Caco-2 (cell line): ENCODE data around the gene UGT1A3. TPM values are rescaled to one million over a fixed set of nuclear protein-coding genes. Genes with fewer than 3 reads are reported as not detected.

Source experiments
- BruUV-seq: library from RNA; stranded (reverse); fragments of 400-500 nt; replicated peaks from 2 replicates; lab custom pipeline; 2021; lab: Mats Ljungman, UMichigan
- CTCF ChIA-PET: fragments of 300-600 bp; sonication (Branson Sonifier 250); formaldehyde crosslinking; loops from one replicate; lab custom pipeline; 2022; ENCODE audit warnings: antibody characterized with exemption; lab: Charles Lee
- POLR2A ChIA-PET: fragments of 300-600 bp; sonication (Branson Sonifier 250); formaldehyde crosslinking; loops from one replicate; lab custom pipeline; 2022; ENCODE audit warnings: antibody characterized with exemption; lab: Charles Lee
- DNase-seq, 2 experiments: peaks; one replicate each; pipeline versions ENCODE4 v3.0.0 to v3.0.0-alpha.2; 2020 to 2022
- H3K27me3 ChIP-seq: replicated peaks from 2 replicates; pipeline ENCODE4 v1.6.0; 2011; ENCODE audit warnings: low read length; ENCODE audit not compliant: control insufficient read depth, insufficient read depth
- H3K36me3 ChIP-seq: 2 replicates; pipeline ENCODE4 v1.5.1; 2011; ENCODE audit warnings: low read length; ENCODE audit not compliant: control insufficient read depth, insufficient read depth
- H3K4me1 ChIP-seq: fragments of 250-450 bp; sonication (Bioruptor Pico); 2 replicates; pipeline ENCODE4 v1.5.1; 2020; ENCODE audit warnings: mild to moderate bottlenecking
- H3K4me3 ChIP-seq: 2 replicates; pipeline ENCODE4 v1.5.1; 2011; ENCODE audit warnings: low read depth, mild to moderate bottlenecking, control low read depth, low read length
- H3K9me3 ChIP-seq: fragments of 250-450 bp; sonication (Bioruptor Pico); 2 replicates; pipeline ENCODE4 v1.5.1; 2020; ENCODE audit warnings: mild to moderate bottlenecking, moderate library complexity
- H3K27ac Mint-ChIP-seq: one replicate; pipeline ENCODE4 v1.8.0; 2022; ENCODE audit warnings: mixed read lengths; ENCODE audit not compliant: unreplicated experiment
- H3K27me3 Mint-ChIP-seq: one replicate; pipeline ENCODE4 v1.8.0; 2022; ENCODE audit warnings: mixed read lengths; ENCODE audit not compliant: insufficient read depth, unreplicated experiment
- H3K36me3 Mint-ChIP-seq: one replicate; pipeline ENCODE4 v1.8.0; 2022; ENCODE audit warnings: mild to moderate bottlenecking, mixed read lengths; ENCODE audit not compliant: insufficient read depth, unreplicated experiment
- H3K4me1 Mint-ChIP-seq: one replicate; pipeline ENCODE4 v1.8.0; 2022; ENCODE audit warnings: low read depth, mixed read lengths; ENCODE audit not compliant: unreplicated experiment
- H3K4me3 Mint-ChIP-seq: one replicate; pipeline ENCODE4 v1.8.0; 2022; ENCODE audit warnings: mild to moderate bottlenecking, moderate library complexity, mixed read lengths; ENCODE audit not compliant: unreplicated experiment
- H3K9me3 Mint-ChIP-seq: one replicate; pipeline ENCODE4 v1.8.0; 2022; ENCODE audit warnings: mixed read lengths; ENCODE audit not compliant: unreplicated experiment
- intact Hi-C: fragments of 100-400 bp; cut with micrococcal nuclease; formaldehyde crosslinking; loops from one replicate; pipeline ENCODE4 v1.10.0; 2022; ENCODE audit not compliant: unreplicated experiment
- total RNA-seq: library from RNA; stranded (reverse); gene quantifications from 2 replicates; pipeline ENCODE4 v1.2.3, GENCODE V29; 2022
- TF ChIP-seq, protein P1 (sequence below), 2 experiments: fragments of 200-600 bp in 1 of 2; IDR thresholded peaks; 1 replicate in 1 of 2; 2 replicates in 1 of 2; pipeline versions ENCODE4 v1.5.1 to v1.8.0; 2011 to 2022; ENCODE audit warnings: antibody characterized with exemption in 1 of 2, control low read depth in 1 of 2, inconsistent platforms in 1 of 2, low read depth in 1 of 2, low read length in 1 of 2, mild to moderate bottlenecking in 1 of 2, moderate library complexity in 1 of 2; ENCODE audit not compliant: insufficient read depth in 1 of 2, severe bottlenecking in 1 of 2, unreplicated experiment in 1 of 2

Gene UGT1A3
- total RNA-seq, 1 experiment from 2014 or later, result 0.64 TPM

DNA sequence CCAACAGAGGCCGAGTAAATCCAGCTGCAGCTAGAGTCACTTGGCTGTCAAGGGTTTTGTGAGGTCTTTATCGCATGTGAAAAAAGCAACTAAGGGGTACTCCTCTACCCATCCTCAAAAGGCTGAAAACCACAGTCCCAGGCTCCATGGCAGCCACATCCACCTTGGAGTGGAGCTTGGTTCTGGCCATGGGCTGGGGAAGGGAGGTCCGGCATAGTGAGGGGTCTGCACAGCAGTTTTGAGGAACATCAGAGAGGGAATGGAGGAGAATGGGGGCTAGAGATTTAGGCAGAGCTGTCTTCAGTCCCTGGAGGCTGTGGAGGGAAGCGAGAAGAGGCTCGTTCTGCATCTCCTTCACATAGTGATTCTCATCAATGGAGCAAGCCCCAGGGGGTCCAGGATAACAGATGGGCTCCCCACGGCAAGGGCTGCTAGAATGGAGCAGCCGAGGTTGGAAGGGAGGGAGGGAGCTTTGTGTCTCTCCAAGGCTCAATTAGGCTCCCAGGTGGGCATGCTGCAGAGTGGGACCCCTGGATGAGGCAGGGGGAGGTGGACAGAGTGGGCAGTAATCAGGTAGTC, 70.3 kb downstream of the UGT1A3 start:
- Histone ChIP-seq H3K4me3 (no peak overlapping the region), H3K9me3 (no peaks in the 10 kb centered on the region), H3K36me3 (no peaks in the 10 kb centered on the region), H3K4me1 (no peaks in the 10 kb centered on the region), H3K27me3 (no peaks in the 10 kb centered on the region)
- Mint-ChIP-seq H3K27ac (no peak overlapping the region), H3K4me3 (no peak overlapping the region), H3K9me3 (no peaks in the 10 kb centered on the region), H3K27me3 (no peaks in the 10 kb centered on the region), H3K4me1 (no peaks in the 10 kb centered on the region), H3K36me3 (no peaks in the 10 kb centered on the region)
- ChIA-PET POLR2A (no interaction called here), CTCF (no interaction called here)
- no TSS peak for BruUV-seq
- TF ChIP-seq, protein P1, sequence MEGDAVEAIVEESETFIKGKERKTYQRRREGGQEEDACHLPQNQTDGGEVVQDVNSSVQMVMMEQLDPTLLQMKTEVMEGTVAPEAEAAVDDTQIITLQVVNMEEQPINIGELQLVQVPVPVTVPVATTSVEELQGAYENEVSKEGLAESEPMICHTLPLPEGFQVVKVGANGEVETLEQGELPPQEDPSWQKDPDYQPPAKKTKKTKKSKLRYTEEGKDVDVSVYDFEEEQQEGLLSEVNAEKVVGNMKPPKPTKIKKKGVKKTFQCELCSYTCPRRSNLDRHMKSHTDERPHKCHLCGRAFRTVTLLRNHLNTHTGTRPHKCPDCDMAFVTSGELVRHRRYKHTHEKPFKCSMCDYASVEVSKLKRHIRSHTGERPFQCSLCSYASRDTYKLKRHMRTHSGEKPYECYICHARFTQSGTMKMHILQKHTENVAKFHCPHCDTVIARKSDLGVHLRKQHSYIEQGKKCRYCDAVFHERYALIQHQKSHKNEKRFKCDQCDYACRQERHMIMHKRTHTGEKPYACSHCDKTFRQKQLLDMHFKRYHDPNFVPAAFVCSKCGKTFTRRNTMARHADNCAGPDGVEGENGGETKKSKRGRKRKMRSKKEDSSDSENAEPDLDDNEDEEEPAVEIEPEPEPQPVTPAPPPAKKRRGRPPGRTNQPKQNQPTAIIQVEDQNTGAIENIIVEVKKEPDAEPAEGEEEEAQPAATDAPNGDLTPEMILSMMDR (IDR thresholded peaks at IDR 0.05; ENCODE audit: insufficient read depth in 1 of 2, low read depth in 1 of 2, low read length in 1 of 2, severe bottlenecking in 1 of 2, unreplicated experiment in 1 of 2), result no peak
- intact Hi-C loops, result no loop called here
- no peak for DNase-seq

DNA sequence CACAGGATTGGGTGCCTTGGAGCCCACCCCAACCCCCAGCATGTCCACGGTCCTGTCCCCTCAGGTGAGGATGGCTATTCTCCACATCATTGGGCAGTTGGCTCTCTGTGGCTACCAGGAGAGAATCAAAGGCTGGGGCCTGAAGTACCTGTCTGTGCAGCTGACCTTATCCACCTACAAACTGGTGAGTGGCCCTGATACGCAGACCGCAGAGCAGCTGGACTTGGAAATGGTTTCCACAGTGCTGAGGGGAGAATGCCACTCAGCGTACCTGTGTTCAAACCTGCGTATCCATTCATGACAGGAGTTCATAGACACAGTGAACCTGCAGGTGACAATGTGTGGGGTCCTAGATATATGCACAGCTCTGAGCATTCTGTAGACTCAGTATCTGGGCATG, 70.9 kb downstream of the UGT1A3 start:
- intact Hi-C loops, result no loop called here
- H3K27me3 Mint-ChIP-seq, result no peaks in the 10 kb centered on the region
- H3K4me1 ChIP-seq, result no peaks in the 10 kb centered on the region
- no peak overlapping the region for H3K4me3 Mint-ChIP-seq
- H3K36me3 ChIP-seq, result no peaks in the 10 kb centered on the region
- TF ChIP-seq, protein P1 (IDR thresholded peaks at IDR 0.05; ENCODE audit: insufficient read depth in 1 of 2, low read depth in 1 of 2, low read length in 1 of 2, severe bottlenecking in 1 of 2, unreplicated experiment in 1 of 2), result no peak
- H3K27me3 ChIP-seq, result no peaks in the 10 kb centered on the region
- no peaks in the 10 kb centered on the region for H3K9me3 ChIP-seq
- DNase-seq, result no peak
- H3K4me3 ChIP-seq, result no peak overlapping the region
- H3K27ac Mint-ChIP-seq, result no peak overlapping the region
- no TSS peak for BruUV-seq
- no peaks in the 10 kb centered on the region for H3K9me3 Mint-ChIP-seq
- H3K36me3 Mint-ChIP-seq, result no peaks in the 10 kb centered on the region
- ChIA-PET POLR2A (no interaction called here), CTCF (no interaction called here)
- H3K4me1 Mint-ChIP-seq, result no peaks in the 10 kb centered on the region

DNA sequence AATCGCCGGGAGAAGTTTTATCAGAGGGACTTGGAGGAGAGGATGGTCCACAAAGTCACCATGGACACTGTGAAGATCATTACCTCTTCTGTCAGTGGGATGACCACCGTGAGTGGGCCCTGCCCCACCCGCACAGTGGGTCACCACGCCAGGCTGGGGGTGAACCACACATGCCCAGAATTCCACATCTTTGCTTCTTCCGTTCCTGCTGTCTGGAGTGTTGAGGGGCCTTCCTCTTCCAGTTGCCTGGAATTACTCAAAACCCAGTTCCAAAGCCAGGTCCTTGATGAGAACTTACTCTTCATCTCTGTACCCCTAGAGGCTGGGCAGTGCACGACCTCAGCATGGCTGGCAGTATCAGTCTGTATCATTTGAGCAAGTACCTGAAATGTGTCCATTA, 71.4 kb downstream of the UGT1A3 start:
- Histone ChIP-seq H3K27me3 (no peaks in the 10 kb centered on the region), H3K36me3 (no peaks in the 10 kb centered on the region), H3K9me3 (no peaks in the 10 kb centered on the region), H3K4me3 (no peak overlapping the region), H3K4me1 (no peaks in the 10 kb centered on the region)
- no peaks in the 10 kb centered on the region for H3K36me3 Mint-ChIP-seq
- CTCF ChIA-PET, result no interaction called here
- POLR2A ChIA-PET, result no interaction called here
- no peaks in the 10 kb centered on the region for H3K27me3 Mint-ChIP-seq
- BruUV-seq, result no TSS peak
- TF ChIP-seq, protein P1 (IDR thresholded peaks at IDR 0.05; ENCODE audit: insufficient read depth in 1 of 2, low read depth in 1 of 2, low read length in 1 of 2, severe bottlenecking in 1 of 2, unreplicated experiment in 1 of 2), result no peak
- H3K27ac Mint-ChIP-seq, result no peak overlapping the region
- DNase-seq, result no peak
- intact Hi-C loops, result no loop called here
- no peak overlapping the region for H3K4me3 Mint-ChIP-seq
- H3K4me1 Mint-ChIP-seq, result no peaks in the 10 kb centered on the region
- no peaks in the 10 kb centered on the region for H3K9me3 Mint-ChIP-seq
